HEK293T (cell line): ENCODE results near the gene TMEM106A.

Source experiments
- BHLHE40 ChIP-seq: fragments of 450-650 bp; IDR thresholded peaks from 2 replicates; pipeline ENCODE4 v1.6.1; 2016; ENCODE audit warnings: mild to moderate bottlenecking, moderate library complexity, borderline replicate concordance
- CTBP1 ChIP-seq: fragments of 450-650 bp; IDR thresholded peaks from 2 replicates; pipeline ENCODE4 v1.6.1; 2016; ENCODE audit warnings: borderline replicate concordance
- ELF4 ChIP-seq: fragments of 450-650 bp; IDR thresholded peaks from 2 replicates; pipeline ENCODE4 v1.6.1; 2017; ENCODE audit warnings: antibody characterized with exemption
- FOXA1 ChIP-seq: fragments of 450-650 bp; IDR thresholded peaks from 2 replicates; pipeline ENCODE4 v1.6.1; 2016; ENCODE audit warnings: mild to moderate bottlenecking
- FOXK2 ChIP-seq: fragments of 450-650 bp; IDR thresholded peaks from 2 replicates; pipeline ENCODE4 v1.6.1; 2016; ENCODE audit warnings: mild to moderate bottlenecking
- FOXM1 ChIP-seq: fragments of 450-650 bp; IDR thresholded peaks from 2 replicates; pipeline ENCODE4 v1.6.1; 2017; ENCODE audit warnings: mild to moderate bottlenecking, borderline replicate concordance
- HDGF ChIP-seq: fragments of 450-650 bp; IDR thresholded peaks from 2 replicates; pipeline ENCODE4 v1.6.1; 2017; ENCODE audit warnings: antibody characterized with exemption, borderline replicate concordance
- L3MBTL2 ChIP-seq: fragments of 450-650 bp; conservative IDR thresholded peaks from 2 replicates; pipeline ENCODE4 v1.6.1; 2016; ENCODE audit warnings: mild to moderate bottlenecking
- LEF1 ChIP-seq: fragments of 450-650 bp; IDR thresholded peaks from 2 replicates; pipeline ENCODE4 v1.6.1; 2017; ENCODE audit warnings: mild to moderate bottlenecking, borderline replicate concordance
- NFRKB ChIP-seq: fragments of 450-650 bp; IDR thresholded peaks from 2 replicates; pipeline ENCODE4 v1.6.1; 2016; ENCODE audit warnings: mild to moderate bottlenecking, moderate library complexity
- SP1 ChIP-seq: fragments of 450-650 bp; IDR thresholded peaks from 2 replicates; pipeline ENCODE4 v1.6.1; 2017
- SUZ12 ChIP-seq: fragments of 450-650 bp; IDR thresholded peaks from 2 replicates; pipeline ENCODE4 v1.6.1; 2016; ENCODE audit warnings: mild to moderate bottlenecking
- TF ChIP-seq, protein P1 (sequence below): fragments of 450-650 bp; IDR thresholded peaks from 2 replicates; pipeline ENCODE4 v1.6.1; 2016

DNA sequence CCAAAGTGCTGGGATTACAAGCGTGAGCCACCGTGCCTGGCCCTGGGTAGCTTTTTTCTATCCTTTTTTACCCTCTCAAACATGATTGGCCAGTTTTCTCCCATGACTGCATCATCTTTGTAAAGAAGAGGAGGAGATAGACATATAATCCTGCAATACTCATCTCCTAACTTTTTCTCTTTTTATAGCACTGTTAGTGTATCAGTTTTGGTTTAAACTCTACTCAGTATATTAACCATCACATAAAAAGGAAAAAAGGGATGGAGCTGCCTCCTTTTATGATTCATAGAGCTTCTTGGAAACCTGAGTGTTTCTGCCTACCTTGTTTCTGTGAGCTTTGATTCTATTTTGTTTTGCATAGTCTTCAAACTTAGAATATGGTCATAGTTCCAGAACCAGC lies 12.0 kb upstream of the TMEM106A start:
- TF ChIP-seq ELF4 = no peak
- no peak for TF ChIP-seq BHLHE40
- no peak for TF ChIP-seq FOXM1
- no peak for TF ChIP-seq LEF1
- TF ChIP-seq HDGF = no peak
- TF ChIP-seq L3MBTL2 = no peak
- no peak for TF ChIP-seq SUZ12
- no peak for TF ChIP-seq FOXA1
- TF ChIP-seq SP1 = no peak
- no peak for TF ChIP-seq CTBP1
- TF ChIP-seq NFRKB = no peak
- TF ChIP-seq, protein P1, sequence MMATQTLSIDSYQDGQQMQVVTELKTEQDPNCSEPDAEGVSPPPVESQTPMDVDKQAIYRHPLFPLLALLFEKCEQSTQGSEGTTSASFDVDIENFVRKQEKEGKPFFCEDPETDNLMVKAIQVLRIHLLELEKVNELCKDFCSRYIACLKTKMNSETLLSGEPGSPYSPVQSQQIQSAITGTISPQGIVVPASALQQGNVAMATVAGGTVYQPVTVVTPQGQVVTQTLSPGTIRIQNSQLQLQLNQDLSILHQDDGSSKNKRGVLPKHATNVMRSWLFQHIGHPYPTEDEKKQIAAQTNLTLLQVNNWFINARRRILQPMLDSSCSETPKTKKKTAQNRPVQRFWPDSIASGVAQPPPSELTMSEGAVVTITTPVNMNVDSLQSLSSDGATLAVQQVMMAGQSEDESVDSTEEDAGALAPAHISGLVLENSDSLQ = no peak
- TF ChIP-seq FOXK2 = no peak
